GM23248 (cell line): ENCODE results near the gene CWH43. TPM values are rescaled to one million over a fixed set of nuclear protein-coding genes. Genes with fewer than 3 reads are reported as not detected.
"Not testable (repeated sequence)": the region's sequence is repeated elsewhere in the genome, so short reads cannot be mapped to it uniquely, and the experiment has no call there.

Experiments
- DNase-seq: peaks from one replicate; pipeline ENCODE4 v3.0.0-alpha.2; 2015
- H2AFZ ChIP-seq: fragments of 200-600 bp; sonication (generic); 2 replicates; pipeline ENCODE4 v1.6.1; 2016; ENCODE audit warnings: antibody characterized with exemption
- H3F3A ChIP-seq: fragments of 200-600 bp; sonication (generic); 2 replicates; pipeline ENCODE4 v1.6.1; 2016; ENCODE audit warnings: mild to moderate bottlenecking, antibody characterized with exemption, mixed run types; ENCODE audit not compliant: insufficient read depth
- H3K27ac ChIP-seq: fragments of 200-600 bp; sonication (generic); 2 replicates; pipeline ENCODE4 v1.5.1; 2016; ENCODE audit warnings: mild to moderate bottlenecking
- H3K27me3 ChIP-seq: fragments of 200-600 bp; sonication (generic); replicated peaks from 2 replicates; pipeline ENCODE4 v1.6.1; 2016; ENCODE audit warnings: mild to moderate bottlenecking; ENCODE audit not compliant: insufficient read depth
- H3K36me3 ChIP-seq: fragments of 200-600 bp; sonication (generic); 2 replicates; pipeline ENCODE4 v1.6.1; 2016; ENCODE audit warnings: low read depth, mild to moderate bottlenecking
- H3K4me1 ChIP-seq: fragments of 200-600 bp; sonication (generic); 2 replicates; pipeline ENCODE4 v1.6.1; 2016; ENCODE audit warnings: mild to moderate bottlenecking; ENCODE audit not compliant: insufficient read depth
- H3K4me2 ChIP-seq: fragments of 200-600 bp; sonication (generic); one replicate; pipeline ENCODE4 v1.6.1; 2016; ENCODE audit warnings: mild to moderate bottlenecking; ENCODE audit not compliant: unreplicated experiment
- H3K4me3 ChIP-seq: fragments of 200-600 bp; sonication (generic); 2 replicates; pipeline ENCODE4 v1.5.1; 2016; ENCODE audit warnings: mild to moderate bottlenecking
- H3K79me2 ChIP-seq: fragments of 200-600 bp; sonication (generic); 2 replicates; pipeline ENCODE4 v1.6.1; 2016; ENCODE audit warnings: mild to moderate bottlenecking; ENCODE audit not compliant: insufficient read depth
- H3K9ac ChIP-seq: fragments of 200-600 bp; sonication (generic); 2 replicates; pipeline ENCODE4 v1.6.1; 2016; ENCODE audit warnings: mild to moderate bottlenecking
- H3K9me2 ChIP-seq: fragments of 200-600 bp; sonication (generic); 2 replicates; pipeline ENCODE4 v1.6.1; 2016; ENCODE audit warnings: mixed run types, mild to moderate bottlenecking, moderate library complexity; ENCODE audit not compliant: insufficient read depth
- H3K9me3 ChIP-seq: fragments of 200-600 bp; sonication (generic); one replicate; pipeline ENCODE4 v1.6.1; 2017; ENCODE audit warnings: low read depth
- H4K20me1 ChIP-seq: fragments of 200-600 bp; sonication (generic); 2 replicates; pipeline ENCODE4 v1.6.0; 2016; ENCODE audit not compliant: insufficient read depth
- EZH2 ChIP-seq: fragments of 200-600 bp; sonication (generic); IDR thresholded peaks from 2 replicates; pipeline ENCODE4 v1.6.1; 2018; ENCODE audit warnings: antibody characterized with exemption, mild to moderate bottlenecking; ENCODE audit not compliant: insufficient read depth, poor library complexity, severe bottlenecking
- EZH2phosphoT487 ChIP-seq: fragments of 200-600 bp; sonication (generic); IDR thresholded peaks from 2 replicates; pipeline ENCODE4 v1.6.1; 2018; ENCODE audit warnings: antibody characterized with exemption, moderate library complexity, mild to moderate bottlenecking, low read depth; ENCODE audit not compliant: insufficient read depth
- WGBS, 2 experiments: methylation state at CpG; one replicate each; pipeline ENCODE4 v1.1.6; 2015 to 2017; ENCODE audit warnings: low lambda C conversion rate in 2 of 2, low coverage in 1 of 2; ENCODE audit errors: missing lambda C conversion rate in 2 of 2; 5-methylcytosine and 5-hydroxymethylcytosine counted together
- in situ Hi-C: fragments of 300-500 bp; cut with MboI; formaldehyde crosslinking; loops from 2 replicates; pipeline ENCODE4 v1.15.0; 2020
- polyA plus RNA-seq: library from polyadenylated mRNA; unstranded; fragments of >200 nt; fragmentation: Nextera tagmentation; extraction: Ambion mirVana; gene quantifications from 2 replicates; pipeline ENCODE4 v1.2.1, GENCODE V29; 2016
- total RNA-seq: library from RNA; depleted of rRNA; stranded (reverse); fragments of >200 nt; shearing (Covaris generic); gene quantifications from 2 replicates; pipeline ENCODE4 v1.2.3, GENCODE V29; 2014

The CWH43 gene
- total and polyA plus RNA-seq, 2 experiments from 2014 or later = not detected

GRCh38 chr4:49032440-49033161 is 46.5 kb downstream of the CWH43 start:
- H3K4me2 ChIP-seq = no peak overlapping the region
- no peak overlapping the region for H3K27ac ChIP-seq
- H3K9me2 ChIP-seq = no peaks in the 10 kb centered on the region
- no peaks in the 10 kb centered on the region for H3K36me3 ChIP-seq
- H3K79me2 ChIP-seq = no peaks in the 10 kb centered on the region
- 26 to 29% methylated on average over 11 of the region's 11 CpGs for WGBS, 2 experiments
- TF ChIP-seq EZH2 (no peak), EZH2phosphoT487 (no peak)
- no peaks in the 10 kb centered on the region; the same call in 1 of the 2 replicates for H3K27me3 ChIP-seq
- H2AFZ ChIP-seq = no peak overlapping the region
- peak; percentile 36 for DNase-seq
- no peaks in the 10 kb centered on the region for H4K20me1 ChIP-seq
- H3K9me3 ChIP-seq = no peaks in the 10 kb centered on the region
- H3F3A ChIP-seq = no peaks in the 10 kb centered on the region
- no peak overlapping the region for H3K4me3 ChIP-seq
- H3K4me1 ChIP-seq = no peaks in the 10 kb centered on the region
- H3K9ac ChIP-seq = no peak overlapping the region
- in situ Hi-C loops = no loop called here

GRCh38 chr4:49036528-49036927 is 50.5 kb downstream of the CWH43 start:
- DNase-seq = no peak
- Histone ChIP-seq H3K79me2 (no peaks in the 10 kb centered on the region), H4K20me1 (no peaks in the 10 kb centered on the region), H3F3A (no peaks in the 10 kb centered on the region), H3K4me2 (no peak overlapping the region), H3K9me2 (no peaks in the 10 kb centered on the region), H3K27ac (no peak overlapping the region), H3K4me3 (no peak overlapping the region), H3K36me3 (no peaks in the 10 kb centered on the region), H3K4me1 (no peaks in the 10 kb centered on the region), H2AFZ (no peak overlapping the region), H3K27me3 (no peaks in the 10 kb centered on the region; the same call in 1 of the 2 replicates), H3K9ac (no peak overlapping the region), H3K9me3 (no peaks in the 10 kb centered on the region)
- WGBS, 2 experiments = 8 to 10% methylated on average over 3 of the region's 3 CpGs
- TF ChIP-seq EZH2 (no peak), EZH2phosphoT487 (no peak)
- in situ Hi-C loops = no loop called here

GRCh38 chr4:49044270-49044669 is 58.2 kb downstream of the CWH43 start:
- TF ChIP-seq EZH2 (no peak), EZH2phosphoT487 (no peak)
- Histone ChIP-seq H3K27me3 (no peaks in the 10 kb centered on the region), H2AFZ (no peak overlapping the region), H3K36me3 (no peaks in the 10 kb centered on the region), H3K79me2 (no peaks in the 10 kb centered on the region), H4K20me1 (no peaks in the 10 kb centered on the region), H3K27ac (no peak overlapping the region), H3F3A (no peaks in the 10 kb centered on the region), H3K9me3 (no peaks in the 10 kb centered on the region), H3K9ac (no peak overlapping the region), H3K9me2 (no peaks in the 10 kb centered on the region), H3K4me3 (no peak overlapping the region), H3K4me1 (no peaks in the 10 kb centered on the region), H3K4me2 (no peak overlapping the region)
- in situ Hi-C loops = no loop called here
- DNase-seq = no peak
- 58 to 62% methylated on average over 3 of the region's 3 CpGs for WGBS, 2 experiments

GRCh38 chr4:49058306-49058705 is 72.2 kb downstream of the CWH43 start:
- no peaks in the 10 kb centered on the region for H3K9me2 ChIP-seq
- H3K9me3 ChIP-seq = no peaks in the 10 kb centered on the region
- in situ Hi-C loops = no loop called here

GRCh38 chr4:49063670-49064069 is 77.6 kb downstream of the CWH43 start:
- Histone ChIP-seq H3K9me3 (no peaks in the 10 kb centered on the region), H3K27ac (no peak overlapping the region), H3K4me3 (no peak overlapping the region), H3K4me1 (no peaks in the 10 kb centered on the region), H3K9me2 (no peaks in the 10 kb centered on the region), H3K9ac (no peak overlapping the region), H3K79me2 (no peaks in the 10 kb centered on the region), H3K4me2 (no peak overlapping the region), H3K36me3 (no peaks in the 10 kb centered on the region), H2AFZ (no peak overlapping the region), H4K20me1 (no peaks in the 10 kb centered on the region), H3K27me3 (no peaks in the 10 kb centered on the region), H3F3A (no peaks in the 10 kb centered on the region)
- 38 to 41% methylated on average over 2 of the region's 2 CpGs for WGBS, 2 experiments
- in situ Hi-C loops = no loop called here
- peak; percentile 6 for DNase-seq
- TF ChIP-seq EZH2 = no peak
- no peak for TF ChIP-seq EZH2phosphoT487

More at GRCh38 chr4:49058306-49058705, 72.2 kb downstream of the CWH43 start:
- H3K9ac ChIP-seq = no peak overlapping the region
- H3K4me2 ChIP-seq = no peak overlapping the region
- H3K4me3 ChIP-seq = no peak overlapping the region
- no peaks in the 10 kb centered on the region for H3K4me1 ChIP-seq
- H3F3A ChIP-seq = no peaks in the 10 kb centered on the region
- no peak for DNase-seq
- H4K20me1 ChIP-seq = no peaks in the 10 kb centered on the region
- H3K36me3 ChIP-seq = no peaks in the 10 kb centered on the region
- H3K79me2 ChIP-seq = no peaks in the 10 kb centered on the region
- TF ChIP-seq EZH2phosphoT487 (no peak), EZH2 (no peak)
- no peak overlapping the region for H3K27ac ChIP-seq
- H3K27me3 ChIP-seq = no peaks in the 10 kb centered on the region
- H2AFZ ChIP-seq = no peak overlapping the region

GRCh38 chr4:49072196-49072595 is 86.1 kb downstream of the CWH43 start:
- H3K27me3 ChIP-seq, in situ Hi-C loops: not testable (repeated sequence)
- WGBS, 2 experiments = 44 to 60% methylated on average over 10 to 11 of the region's 11 CpGs

GRCh38 chr4:49091883-49092282 is 105.8 kb downstream of the CWH43 start:
- WGBS, 2 experiments = 17 to 20% methylated on average over 7 of the region's 7 CpGs
- in situ Hi-C loops, H3K27ac ChIP-seq: not testable (repeated sequence)

More at GRCh38 chr4:49072196-49072595, 86.1 kb downstream of the CWH43 start:
- H3K27ac ChIP-seq, H3F3A ChIP-seq, H3K9ac ChIP-seq, H2AFZ ChIP-seq, DNase-seq, H3K36me3 ChIP-seq, H4K20me1 ChIP-seq, H3K9me3 ChIP-seq, H3K4me1 ChIP-seq, H3K4me2 ChIP-seq, H3K4me3 ChIP-seq, H3K9me2 ChIP-seq, H3K79me2 ChIP-seq: not testable (repeated sequence)

More at GRCh38 chr4:49091883-49092282, 105.8 kb downstream of the CWH43 start:
- not testable (repeated sequence) for H3K9me3 ChIP-seq, H3K36me3 ChIP-seq, H3K9ac ChIP-seq, H3K4me3 ChIP-seq, H3K4me1 ChIP-seq, DNase-seq, H3K79me2 ChIP-seq, H2AFZ ChIP-seq, H3K4me2 ChIP-seq, H3K9me2 ChIP-seq, H3F3A ChIP-seq, H3K27me3 ChIP-seq, H4K20me1 ChIP-seq
